ENCODE data around the gene BMPR1B.

Gene BMPR1B

DNA sequence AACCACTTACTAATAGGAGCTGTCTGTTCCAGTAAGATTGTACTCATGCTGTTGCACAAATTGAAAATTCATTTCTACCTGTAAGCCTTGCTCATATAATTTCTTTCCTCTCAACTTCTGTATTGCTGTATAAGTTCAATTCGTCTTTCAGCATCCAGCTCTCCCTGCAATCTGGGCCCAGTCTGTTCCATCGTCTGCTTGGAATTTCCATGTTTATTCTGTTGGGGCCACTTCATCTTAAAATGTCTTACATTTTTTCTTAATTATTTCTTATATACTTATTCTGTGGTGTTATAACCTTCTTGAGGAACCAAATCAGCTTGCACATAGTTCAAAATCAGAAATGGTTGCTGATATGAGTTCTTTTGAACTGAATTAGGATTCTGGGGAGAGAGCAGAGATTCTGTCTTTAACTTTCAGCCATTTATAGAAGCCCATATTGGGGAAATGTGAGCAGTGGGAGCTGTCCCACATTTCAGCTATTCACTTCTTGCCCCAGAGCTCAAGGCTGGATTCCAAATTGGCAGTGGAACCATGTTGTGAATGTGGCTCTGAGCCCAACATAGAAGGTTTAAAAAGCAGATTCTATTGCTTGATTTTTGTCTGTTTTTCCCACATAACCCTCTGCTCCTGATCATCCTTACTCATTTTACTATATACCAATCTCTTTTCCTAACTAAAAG lies 291.9 kb downstream of the BMPR1B start:
- no peak for DNase-seq

DNA sequence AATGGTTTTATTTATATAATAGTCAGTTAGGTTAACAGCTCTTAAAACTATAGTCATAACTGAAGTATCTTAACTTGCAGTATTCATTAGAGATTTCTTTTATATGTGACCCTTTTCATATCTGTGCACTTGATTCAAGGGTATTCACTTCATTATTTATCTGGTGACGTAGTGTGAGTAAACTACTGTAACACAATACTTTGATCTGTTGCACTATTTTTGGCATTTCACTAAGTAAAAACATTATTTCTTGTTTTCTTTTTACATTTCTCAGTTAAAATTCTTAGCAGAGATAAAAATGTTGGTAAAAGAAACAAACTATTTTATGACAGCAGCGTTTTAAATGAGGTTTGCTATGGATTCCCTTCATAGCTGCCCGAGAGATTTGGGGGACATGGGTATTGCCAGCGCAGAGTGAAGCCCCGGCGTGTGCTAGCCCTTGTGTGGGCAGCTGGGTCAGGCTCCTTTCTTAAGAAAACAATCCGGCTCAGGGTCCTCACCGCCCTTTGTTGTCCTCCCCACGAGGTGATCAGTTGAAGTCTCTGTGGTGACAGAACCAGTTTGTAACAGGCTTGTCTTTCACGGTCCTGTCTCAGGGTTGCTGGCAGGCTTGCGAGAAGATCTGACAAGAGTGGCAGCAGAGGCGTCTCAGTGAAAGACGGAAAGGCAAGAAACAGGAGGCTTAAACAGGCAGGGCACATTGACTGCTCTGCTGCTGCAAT lies 293.4 kb downstream of the BMPR1B start:
- no peak for DNase-seq

DNA sequence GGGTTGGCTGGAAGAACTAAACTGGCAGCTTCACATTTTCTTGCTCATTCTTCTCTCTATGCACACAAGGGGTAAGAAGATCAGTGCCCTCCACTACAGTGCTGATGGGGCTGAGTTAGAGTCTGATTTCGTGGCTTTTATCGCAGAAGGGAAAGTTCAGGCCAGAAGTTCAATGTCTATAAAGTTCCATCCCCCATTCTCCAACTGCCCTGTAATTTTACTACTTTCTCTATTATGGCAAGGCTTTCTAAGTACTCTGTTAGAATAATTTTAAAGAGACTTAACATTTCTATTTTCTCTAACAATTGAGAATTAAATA lies 293.9 kb downstream of the BMPR1B start:
- no peak for DNase-seq

DNA sequence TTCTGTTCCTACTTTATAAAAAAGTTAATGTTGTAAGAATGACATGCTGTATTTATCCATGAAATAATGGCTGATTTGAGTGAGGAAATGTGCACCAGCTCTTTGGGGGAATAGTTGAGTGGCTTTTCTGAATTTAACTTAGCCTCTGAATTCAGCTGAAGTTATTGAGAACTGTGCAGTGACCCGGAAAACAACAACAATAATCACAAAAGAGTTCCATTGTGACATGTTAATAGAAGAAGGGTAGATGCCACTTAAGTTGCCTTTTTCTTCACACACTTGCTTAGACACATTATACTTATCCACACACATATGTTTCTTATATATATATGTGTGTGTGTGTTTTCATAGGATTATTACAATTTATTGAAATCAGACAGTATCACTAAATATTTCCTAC lies 301.2 kb downstream of the BMPR1B start:
- no peak for DNase-seq

DNA sequence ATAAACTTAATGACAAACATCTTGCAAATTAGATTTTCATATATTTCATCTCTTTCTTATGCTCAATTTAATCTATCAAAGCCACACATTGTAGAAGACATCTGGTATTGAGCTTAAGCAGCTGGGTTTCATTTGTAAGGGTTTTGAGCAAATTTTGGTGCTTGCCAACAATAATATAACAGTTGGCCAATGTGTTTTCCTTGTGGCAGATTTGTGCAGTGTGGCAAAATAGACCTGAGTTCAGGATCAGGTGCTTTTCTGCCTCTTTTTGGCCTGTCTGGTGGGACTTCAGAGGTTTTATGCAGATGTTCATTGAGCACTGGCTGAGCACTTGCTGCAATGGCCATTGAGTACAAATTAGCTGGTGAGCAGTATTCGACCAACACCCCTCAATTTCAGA lies 301.9 kb downstream of the BMPR1B start:
- no peak for DNase-seq

DNA sequence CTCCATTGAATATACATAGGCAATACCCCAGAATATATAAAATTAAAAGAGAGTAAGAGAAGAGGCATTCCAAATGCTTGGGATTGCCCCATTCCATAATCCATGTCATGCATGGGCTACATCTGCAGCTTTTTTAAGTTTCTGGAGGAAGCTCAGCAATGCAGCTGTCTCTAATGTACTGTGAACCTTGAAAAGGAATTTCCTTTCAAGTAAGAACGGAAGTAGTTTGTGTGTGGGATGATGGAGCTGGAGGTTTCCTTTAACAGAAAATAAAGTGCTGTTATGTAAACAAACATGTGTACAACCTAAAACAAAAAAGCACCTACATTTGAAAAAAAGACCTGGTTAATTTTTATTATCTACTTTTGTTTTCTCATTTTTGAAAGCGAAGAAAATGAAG lies 303.5 kb downstream of the BMPR1B start:
- no peak for DNase-seq

DNA sequence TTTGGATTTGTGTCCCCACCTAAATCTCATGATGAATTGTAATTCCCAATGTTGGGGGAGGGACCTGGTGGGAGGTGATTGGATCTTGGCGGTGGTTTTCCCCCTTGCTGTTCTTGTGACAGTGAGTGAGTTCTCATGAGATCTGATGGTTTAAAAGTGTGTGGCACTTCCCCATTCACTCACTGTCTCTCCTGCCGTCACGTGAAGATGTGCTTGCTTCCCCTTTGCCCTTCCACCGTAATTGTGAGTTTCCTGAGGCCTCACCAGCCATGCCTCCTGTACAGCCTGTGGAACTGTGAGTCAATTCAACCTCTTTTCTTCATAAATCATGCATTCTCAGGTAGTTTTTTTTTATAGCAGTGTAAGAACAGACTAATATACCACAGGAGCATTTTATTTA lies 304.0 kb downstream of the BMPR1B start:
- peak; percentile 15 for DNase-seq

DNA sequence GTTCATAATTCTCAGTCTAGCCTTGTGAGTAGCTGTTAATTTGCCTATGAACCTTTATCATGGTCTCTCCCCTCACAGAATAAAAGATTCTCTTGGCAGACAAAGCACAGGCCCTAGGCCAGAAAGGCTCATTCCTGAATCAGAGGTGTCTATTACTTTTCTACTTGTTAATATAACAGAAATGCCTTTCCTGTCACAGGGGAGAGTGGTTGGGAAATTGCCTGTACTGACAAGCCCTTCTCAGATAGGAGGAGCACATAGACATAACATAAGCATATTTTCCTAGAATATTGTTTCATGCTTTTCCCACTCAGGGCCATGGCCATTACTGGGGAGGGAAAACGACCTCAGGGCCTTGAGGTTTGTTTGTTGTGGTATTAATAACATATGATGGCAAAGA lies 308.3 kb downstream of the BMPR1B start:
- DNase-seq, result no peak

DNA sequence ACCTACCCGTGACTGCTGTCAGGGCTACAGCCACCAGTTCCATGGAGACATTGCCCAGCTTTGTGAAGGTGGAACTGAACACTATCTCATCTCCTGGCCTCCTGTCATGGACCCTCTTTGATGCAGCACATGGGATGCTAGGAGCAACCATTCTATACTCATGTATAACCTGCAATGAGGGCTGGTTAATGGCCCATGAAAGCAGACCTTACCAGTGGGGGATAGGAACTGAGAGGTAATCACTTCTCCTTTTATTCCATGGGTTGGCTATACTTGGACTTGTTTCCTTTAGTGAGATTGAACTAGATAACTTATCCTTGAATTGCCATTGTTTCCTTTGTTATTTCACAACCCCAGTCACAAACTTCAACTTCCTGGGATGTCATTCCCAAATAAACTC lies 310.6 kb downstream of the BMPR1B start:
- DNase-seq, result no peak

DNA sequence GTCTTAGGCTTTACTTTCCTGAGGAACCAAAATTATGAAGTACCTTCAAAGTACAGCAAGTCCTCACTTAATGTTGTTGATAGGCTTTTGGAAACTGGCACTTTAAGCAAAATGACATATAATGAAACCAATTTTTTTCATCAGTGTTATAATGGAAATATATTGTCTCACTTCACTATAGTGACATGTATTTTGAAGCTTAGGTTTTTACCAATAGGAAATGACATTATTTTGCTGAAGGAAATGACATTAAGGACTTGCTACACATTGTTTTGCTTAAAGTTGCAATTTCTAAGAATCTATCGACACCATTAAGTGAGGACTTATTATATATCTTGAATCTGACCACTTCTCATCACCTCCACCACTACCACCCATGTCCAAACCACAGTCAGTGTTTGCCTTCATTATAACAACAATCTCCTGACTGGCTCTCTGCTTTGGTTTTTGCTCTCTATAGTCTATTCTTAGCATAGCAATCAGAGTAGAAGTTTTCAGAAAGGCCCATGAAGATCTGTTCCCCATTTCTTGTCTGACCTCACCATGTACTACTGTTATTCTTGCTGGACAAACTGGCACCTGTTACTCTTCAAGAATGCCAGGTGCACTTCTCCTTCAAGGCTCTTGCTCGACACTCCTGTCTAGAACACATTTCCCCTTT lies 311.2 kb downstream of the BMPR1B start:
- no peak for DNase-seq

DNA sequence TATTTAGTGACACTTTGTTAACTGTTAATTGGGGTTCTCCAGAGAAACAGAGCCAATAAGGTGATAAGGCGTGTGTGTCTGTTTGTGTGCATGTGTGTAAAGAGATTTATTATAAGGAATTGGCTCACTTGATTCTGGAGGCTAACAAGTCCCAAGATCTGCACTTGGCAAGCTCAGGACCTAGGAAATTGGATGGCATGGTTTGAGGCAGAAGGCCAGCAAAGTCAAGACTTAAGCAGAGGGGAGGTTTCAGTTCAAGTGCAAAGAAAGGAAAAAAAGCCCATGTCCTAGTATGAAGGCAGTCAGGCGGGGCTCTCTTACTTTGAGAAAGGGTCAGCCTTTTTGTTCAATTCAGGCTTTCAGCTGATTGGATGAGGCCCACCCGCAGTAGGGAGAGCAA lies 314.1 kb downstream of the BMPR1B start:
- DNase-seq, result no peak

DNA sequence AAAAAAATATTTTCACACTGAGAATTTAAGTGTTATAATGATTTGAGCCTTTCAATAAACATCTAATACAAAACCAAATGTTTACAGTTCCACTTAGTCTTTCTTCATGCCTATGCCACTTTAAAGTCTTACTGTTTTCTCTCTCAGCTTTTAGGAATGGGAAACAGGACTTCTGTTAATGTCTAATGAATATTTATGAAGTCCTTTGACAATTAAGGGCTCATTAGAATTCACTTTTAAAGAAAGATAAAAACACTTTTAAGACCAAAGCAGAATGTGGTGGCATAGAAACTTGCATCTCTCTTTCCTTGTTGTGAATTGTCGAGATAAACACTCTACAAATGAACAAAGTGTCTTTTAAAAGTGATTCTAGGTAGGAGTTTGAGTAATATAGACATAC lies 315.9 kb downstream of the BMPR1B start:
- DNase-seq, result no peak

DNA sequence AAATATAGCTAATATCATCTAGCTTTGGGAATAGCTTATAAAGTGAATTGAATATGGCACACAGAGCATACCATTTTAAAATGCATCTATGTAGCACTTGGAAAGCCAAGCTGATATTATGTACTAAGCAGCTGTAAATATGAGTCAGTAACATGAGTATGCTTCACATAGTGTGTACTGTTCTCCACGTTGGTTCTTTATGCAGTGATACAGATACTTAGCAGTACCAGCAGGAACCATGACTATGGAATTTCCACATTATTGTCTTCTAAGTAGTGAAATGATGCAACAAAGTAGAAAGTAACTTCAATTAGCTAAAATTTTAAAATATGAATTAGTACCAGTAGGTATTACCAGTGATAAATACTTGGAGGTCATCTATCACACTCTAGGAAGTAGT lies 320.1 kb downstream of the BMPR1B start:
- no peak for DNase-seq

DNA sequence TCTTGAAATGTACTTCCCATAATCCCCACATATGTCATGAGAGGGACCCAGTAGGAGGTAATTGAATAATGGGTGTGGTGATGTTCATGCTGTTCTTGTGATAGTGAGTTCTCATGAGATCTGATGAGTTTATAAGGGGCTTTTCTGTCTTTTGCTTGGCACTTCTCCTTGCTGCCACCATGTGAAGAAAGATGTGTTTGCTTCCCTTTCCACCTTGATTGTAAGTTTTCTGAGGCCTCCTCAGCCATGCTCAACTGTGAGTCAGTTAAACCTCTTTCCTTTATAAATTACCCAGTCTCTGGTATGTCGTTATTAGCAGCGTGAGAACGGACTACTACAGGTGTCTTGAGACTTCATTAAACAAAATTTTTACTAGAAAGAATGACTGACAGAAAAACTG lies 323.2 kb downstream of the BMPR1B start:
- no peak for DNase-seq

DNA sequence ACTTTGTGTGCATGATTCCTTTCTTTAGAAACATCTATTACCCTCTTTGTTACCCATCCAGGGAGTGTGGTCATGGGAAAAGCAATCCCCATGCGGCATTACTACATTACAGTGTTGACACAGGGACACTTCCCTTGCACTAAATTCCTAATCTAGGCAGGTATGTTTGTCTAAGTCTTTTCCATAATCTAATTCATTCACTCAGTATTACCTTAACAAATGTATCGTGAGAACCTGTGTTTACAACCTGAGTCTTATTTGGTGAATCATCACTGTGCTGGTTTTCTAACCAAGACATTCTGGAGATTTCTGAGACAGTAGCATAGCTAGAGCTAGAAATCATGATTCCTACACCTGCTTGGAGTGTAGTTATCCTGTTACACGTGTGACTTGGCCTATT lies 326.8 kb downstream of the BMPR1B start:
- DNase-seq, result no peak

DNA sequence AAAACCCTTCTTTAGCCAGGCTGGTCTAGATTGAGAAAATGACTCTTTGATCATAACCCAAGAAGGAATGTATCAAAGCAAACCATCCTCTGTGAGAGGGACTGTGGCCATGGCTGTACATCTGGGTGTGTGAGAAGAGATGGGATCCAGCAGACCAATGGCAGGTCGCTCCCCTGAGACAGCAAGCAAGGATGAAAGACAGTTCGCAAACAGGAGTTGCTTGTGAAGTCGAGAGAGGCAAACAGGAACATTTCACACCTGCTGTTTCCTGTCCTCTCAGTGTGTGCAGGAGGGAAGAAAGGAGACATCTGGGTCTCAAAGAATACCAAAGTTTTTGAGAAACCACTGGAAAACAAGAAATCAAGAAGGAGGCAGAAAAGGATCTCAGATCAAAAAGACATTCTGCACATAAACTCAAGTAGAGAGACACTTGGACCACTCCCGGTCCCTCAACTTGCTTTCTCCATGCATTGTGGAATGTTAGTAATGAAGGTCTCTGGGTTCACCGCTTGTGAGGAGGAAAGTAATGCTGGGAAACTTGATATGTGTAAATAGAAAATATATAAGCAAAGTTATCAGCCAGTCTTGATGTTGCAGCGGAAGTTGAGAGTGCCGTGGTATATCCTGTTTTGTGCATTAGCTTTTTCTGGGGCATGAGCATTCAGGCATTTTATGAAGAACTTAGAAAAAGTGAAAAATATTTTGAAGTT lies 327.5 kb downstream of the BMPR1B start:
- DNase-seq, result no peak

DNA sequence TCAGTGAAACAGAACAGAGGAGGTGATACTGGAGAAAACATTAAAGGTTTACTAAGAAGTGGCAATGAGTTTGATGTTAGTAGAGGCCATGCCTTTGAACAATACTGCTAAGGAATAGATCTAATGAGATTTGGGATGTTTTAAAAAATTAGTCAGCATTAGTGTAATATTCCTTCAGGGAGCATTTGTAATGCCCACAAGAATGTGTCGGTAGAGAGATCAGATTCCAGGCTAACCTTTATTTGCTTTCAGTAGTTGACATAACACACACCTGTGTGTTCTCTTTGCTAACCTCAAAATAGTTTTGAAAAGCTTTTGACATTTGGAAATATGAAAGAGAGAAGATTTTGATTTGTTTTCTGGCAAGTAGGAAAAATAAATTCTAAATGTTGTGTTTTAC lies 328.8 kb downstream of the BMPR1B start:
- no peak for DNase-seq

DNA sequence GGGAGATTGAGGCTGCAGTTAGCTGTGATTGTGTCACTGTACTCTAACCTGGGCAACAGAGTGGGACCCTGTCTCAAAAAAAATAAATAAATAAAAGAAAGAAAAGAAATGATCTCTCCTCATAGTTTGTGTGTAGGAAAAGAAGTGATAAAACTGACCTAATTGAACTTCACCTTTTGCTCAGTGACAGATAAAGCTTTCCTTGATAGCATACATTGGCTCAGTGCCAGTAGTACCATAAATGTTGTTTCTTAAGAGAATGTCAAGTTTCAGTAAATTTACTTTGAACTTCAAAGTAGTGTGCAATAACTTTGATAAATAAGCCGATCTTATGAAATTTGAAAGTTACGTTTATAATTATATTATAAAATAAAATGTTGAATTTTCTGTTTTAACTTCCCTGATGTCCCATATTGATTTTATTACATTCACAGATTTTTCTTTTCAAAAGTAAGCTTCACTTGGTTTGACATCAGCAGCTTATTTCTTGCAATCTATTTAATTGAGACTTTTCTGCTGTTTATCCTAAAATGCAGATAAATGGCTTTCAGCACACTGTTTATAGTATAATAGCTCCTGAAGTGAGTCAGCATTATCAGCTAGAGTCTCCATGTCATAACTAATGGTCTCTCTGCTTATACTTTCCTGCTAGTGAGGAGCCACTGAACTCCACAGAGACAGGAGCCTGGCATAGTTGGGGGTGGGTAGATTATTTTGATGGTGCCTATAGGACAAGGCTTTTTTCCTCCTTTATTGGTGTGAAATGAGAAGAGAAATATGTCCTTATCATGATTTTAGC lies 330.1 kb downstream of the BMPR1B start:
- DNase-seq, result no peak

DNA sequence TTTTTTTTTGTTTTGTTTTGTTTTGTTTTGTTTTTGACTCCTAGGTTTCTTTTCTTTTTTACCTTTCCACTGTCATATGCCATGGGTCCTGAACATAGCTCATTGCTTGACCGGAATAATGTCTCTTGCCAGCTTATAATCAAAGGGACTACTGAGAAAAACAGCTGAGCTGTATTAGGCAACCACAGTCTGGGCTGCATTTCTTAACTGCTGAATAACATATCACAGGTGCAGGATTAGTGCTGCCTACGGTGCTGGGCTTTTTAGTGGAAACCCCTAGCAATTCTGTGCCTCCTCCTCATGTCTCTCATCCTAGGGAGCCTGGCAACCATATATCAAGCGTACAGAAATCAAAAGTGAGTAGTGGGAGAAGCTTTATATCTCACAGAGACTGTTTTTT lies 333.5 kb downstream of the BMPR1B start:
- no peak for DNase-seq

DNA sequence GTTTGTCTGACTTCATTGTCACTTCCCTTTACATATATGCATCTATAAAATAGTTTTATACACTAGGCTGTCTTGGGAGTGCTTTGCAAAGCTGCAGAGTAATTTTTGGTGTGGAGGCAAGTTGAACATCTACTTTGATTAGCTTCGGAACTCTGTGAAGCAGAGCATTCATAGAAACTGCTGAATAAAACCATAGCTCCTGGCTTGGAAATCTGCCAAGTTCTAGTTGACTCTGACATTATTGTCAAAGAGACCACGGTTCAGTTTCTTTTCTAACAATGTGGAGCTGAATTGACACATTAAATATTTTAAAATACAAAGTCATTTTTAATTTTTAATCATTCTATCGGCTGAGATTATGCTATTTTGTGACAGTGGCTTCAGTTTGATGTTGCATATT lies 335.0 kb downstream of the BMPR1B start:
- no peak for DNase-seq

DNA sequence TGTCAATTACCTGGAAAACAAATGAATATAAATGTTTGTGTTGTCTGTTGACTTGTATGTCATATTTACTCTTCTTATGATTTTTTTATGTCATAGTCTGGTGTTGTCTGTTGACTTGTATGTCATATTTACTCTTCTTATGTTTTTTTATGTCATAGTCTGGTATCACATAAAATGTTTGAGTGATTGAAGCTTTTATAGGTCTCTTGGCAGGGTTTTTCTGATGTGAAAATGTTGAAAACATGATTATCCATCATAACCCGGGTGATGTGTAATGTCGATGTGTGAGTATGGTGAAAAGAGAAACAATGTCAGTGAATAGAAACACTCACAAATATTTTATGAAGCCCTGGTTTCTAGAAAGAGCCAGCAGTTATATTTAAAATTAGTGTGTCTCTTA lies 335.7 kb downstream of the BMPR1B start:
- DNase-seq, result no peak

DNA sequence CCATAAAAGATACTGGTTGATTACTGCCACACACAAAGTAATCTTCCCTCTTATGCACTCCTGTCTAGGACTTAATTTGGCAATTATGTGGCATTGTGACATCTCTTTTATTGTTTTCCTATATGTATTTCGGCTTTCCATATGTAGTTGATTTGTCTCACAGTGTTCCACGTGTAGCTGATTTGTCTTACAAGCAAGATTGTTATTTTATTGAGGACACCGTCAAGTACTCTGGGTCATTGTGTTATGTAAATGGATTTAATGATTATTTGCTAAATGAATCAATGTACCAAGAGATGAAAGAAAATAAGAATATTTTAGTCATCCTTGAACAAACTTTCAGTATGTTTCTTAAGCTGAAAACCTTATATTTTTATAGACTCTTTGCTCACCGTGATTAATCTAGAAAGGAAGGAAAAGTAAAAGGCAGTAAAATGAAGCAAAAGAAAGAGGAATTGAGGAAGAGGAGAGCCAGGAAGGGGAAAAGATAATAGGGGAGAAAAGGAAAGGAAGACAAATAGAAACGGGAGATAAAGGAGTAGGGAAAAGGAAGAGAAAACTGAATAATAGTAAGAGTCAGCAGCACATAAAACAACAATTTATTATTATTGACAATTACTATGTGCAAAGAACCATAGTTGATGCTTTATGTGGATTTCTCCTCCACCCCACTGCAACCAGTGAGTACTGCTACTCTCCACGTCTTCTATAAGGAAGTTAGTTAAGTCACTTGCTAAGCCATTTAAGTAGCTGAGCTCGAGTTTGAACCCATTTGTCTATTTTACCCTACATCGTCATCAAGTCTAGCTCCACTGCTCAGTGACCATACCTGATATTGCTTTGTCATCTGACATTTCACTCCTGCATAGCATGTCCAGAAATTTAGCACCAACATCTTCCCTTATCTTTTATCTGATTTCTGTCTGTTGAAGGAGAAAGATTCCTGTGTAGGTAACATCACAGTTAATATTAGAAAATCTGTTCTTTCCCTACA lies 336.5 kb downstream of the BMPR1B start:
- no peak for DNase-seq

Data from suppressor macrophage treated with lipopolysaccharide for 4 hours (primary cell).